Vagina (tissue), 2 donors: ENCODE results near the gene ADGRF1. TPM values are rescaled to one million over a fixed set of nuclear protein-coding genes. Genes with fewer than 3 reads are reported as not detected.

Experiments
- DNase-seq, 2 donors: peaks; one replicate each; pipeline ENCODE4 v3.0.0-alpha.2; 2017; ENCODE audit errors: extremely low spot score in 2 of 2
- H3K27ac ChIP-seq: fragments of 200-600 bp; sonication (generic); one replicate; pipeline ENCODE4 v1.5.1; 2019
- H3K27me3 ChIP-seq: fragments of 200-600 bp; sonication (generic); one replicate; pipeline ENCODE4 v1.5.1; 2019
- H3K36me3 ChIP-seq, 2 donors: fragments of 200-600 bp; sonication (generic); one replicate each; pipeline ENCODE4 v1.5.1; 2017 to 2019
- H3K4me1 ChIP-seq: fragments of 200-600 bp; sonication (generic); one replicate; pipeline ENCODE4 v1.5.1; 2019
- H3K4me3 ChIP-seq, 2 donors: fragments of 200-600 bp; sonication (generic); 1 replicate in 1 of 2; 2 replicates in 1 of 2; pipeline ENCODE4 v1.5.1; 2016 to 2019
- H3K9me3 ChIP-seq: fragments of 200-600 bp; sonication (generic); one replicate; pipeline ENCODE4 v1.5.1; 2019
- CTCF ChIP-seq, 3 experiments: fragments of 450-650 bp in 2 of 3; fragments of 200-600 bp in 1 of 3; sonication (generic) in 1 of 3; IDR thresholded peaks; one replicate each; pipeline ENCODE4 v1.5.1; 2017 to 2019; ENCODE audit warnings: antibody characterized with exemption in 3 of 3, mild to moderate bottlenecking in 2 of 3, moderate library complexity in 2 of 3
- POLR2A ChIP-seq, 2 donors: fragments of 450-650 bp; IDR thresholded peaks; one replicate each; pipeline ENCODE4 v1.6.1; 2017; ENCODE audit warnings: antibody characterized with exemption in 2 of 2, mild to moderate bottlenecking in 2 of 2, moderate library complexity in 2 of 2
- POLR2AphosphoS5 ChIP-seq, 2 donors: sonication (generic); formaldehyde crosslinking; IDR thresholded peaks; one replicate each; pipeline ENCODE4 v1.9.0; 2017; ENCODE audit warnings: antibody characterized with exemption in 2 of 2, mild to moderate bottlenecking in 2 of 2, low read depth in 1 of 2; ENCODE audit not compliant: insufficient read depth in 1 of 2
- intact Hi-C: fragments of 100-400 bp; cut with DNase I; formaldehyde crosslinking; loops from one replicate; pipeline ENCODE4 v1.15.1; 2023
- total RNA-seq: library from RNA; depleted of rRNA; stranded (reverse); fragments of >200 nt; gene quantifications from one replicate; pipeline ENCODE4 v1.2.3, GENCODE V29; 2016

Gene ADGRF1
- total RNA-seq, 1 donor from 2014 or later: 8.3 TPM

- no peak overlapping the region for H3K27ac ChIP-seq
- no peaks in the 10 kb centered on the region for H3K27me3 ChIP-seq
- H3K4me3 ChIP-seq: no peak overlapping the region
- H3K9me3 ChIP-seq: no peaks in the 10 kb centered on the region
- no peak for DNase-seq
- intact Hi-C loops: no loop called here
- H3K4me1 ChIP-seq: no peaks in the 10 kb centered on the region
- H3K36me3 ChIP-seq: no peaks in the 10 kb centered on the region
- TF ChIP-seq CTCF (IDR thresholded peaks at IDR 0.05): no peak
- no peak for TF ChIP-seq POLR2A (IDR thresholded peaks at IDR 0.05)
- no peak for TF ChIP-seq POLR2AphosphoS5 (IDR thresholded peaks at IDR 0.05; ENCODE audit: insufficient read depth in 1 of 2, low read depth in 1 of 2)
Observed at GRCh38 chr6:47041741-47042140, 391 bp downstream of the ADGRF1 start.

GRCh38 chr6:47034926-47035325 is 7.2 kb downstream of the ADGRF1 start:
- Histone ChIP-seq H3K4me1 (peaks cover 16% of the 10 kb centered on the region), H3K27ac (no peak overlapping the region), H3K36me3 (no peaks in the 10 kb centered on the region), H3K4me3 (no peak overlapping the region), H3K27me3 (no peaks in the 10 kb centered on the region), H3K9me3 (no peaks in the 10 kb centered on the region)
- no peak for DNase-seq
- TF ChIP-seq POLR2AphosphoS5 (IDR thresholded peaks at IDR 0.05; ENCODE audit: insufficient read depth in 1 of 2, low read depth in 1 of 2) (peak in 1 of 2 donors; percentile 74), CTCF (IDR thresholded peaks at IDR 0.05) (no peak), POLR2A (IDR thresholded peaks at IDR 0.05) (no peak)
- intact Hi-C loops: no loop called here

- Histone ChIP-seq H3K4me3 (no peak overlapping the region), H3K4me1 (peaks cover 16% of the 10 kb centered on the region), H3K27me3 (no peaks in the 10 kb centered on the region), H3K36me3 (no peaks in the 10 kb centered on the region), H3K27ac (no peak overlapping the region), H3K9me3 (no peaks in the 10 kb centered on the region)
- intact Hi-C loops: no loop called here
- TF ChIP-seq POLR2AphosphoS5 (IDR thresholded peaks at IDR 0.05; ENCODE audit: insufficient read depth in 1 of 2, low read depth in 1 of 2): no peak
- no peak for TF ChIP-seq POLR2A (IDR thresholded peaks at IDR 0.05)
- no peak for TF ChIP-seq CTCF (IDR thresholded peaks at IDR 0.05)
- no peak for DNase-seq
Observed at GRCh38 chr6:47034421-47034820, 7.7 kb downstream of the ADGRF1 start.

GRCh38 chr6:47032974-47033765 is 9.0 kb downstream of the ADGRF1 start:
- no peaks in the 10 kb centered on the region for H3K9me3 ChIP-seq
- intact Hi-C loops: no loop called here
- peaks cover 16% of the 10 kb centered on the region for H3K4me1 ChIP-seq
- no peak overlapping the region for H3K4me3 ChIP-seq
- H3K27me3 ChIP-seq: no peaks in the 10 kb centered on the region
- DNase-seq: no peak
- no peaks in the 10 kb centered on the region for H3K36me3 ChIP-seq
- TF ChIP-seq POLR2AphosphoS5 (IDR thresholded peaks at IDR 0.05; ENCODE audit: insufficient read depth in 1 of 2, low read depth in 1 of 2) (no peak), POLR2A (IDR thresholded peaks at IDR 0.05) (no peak), CTCF (IDR thresholded peaks at IDR 0.05) (no peak)
- no peak overlapping the region for H3K27ac ChIP-seq

GRCh38 chr6:47031656-47032055 is 10.5 kb downstream of the ADGRF1 start:
- TF ChIP-seq POLR2A (IDR thresholded peaks at IDR 0.05) (no peak), CTCF (IDR thresholded peaks at IDR 0.05) (no peak)
- H3K4me1 ChIP-seq: peaks cover 16% of the 10 kb centered on the region
- no peak overlapping the region for H3K27ac ChIP-seq
- intact Hi-C loops: no loop called here
- H3K27me3 ChIP-seq: no peaks in the 10 kb centered on the region
- DNase-seq: no peak
- H3K36me3 ChIP-seq: no peaks in the 10 kb centered on the region
- H3K4me3 ChIP-seq: no peak overlapping the region
- H3K9me3 ChIP-seq: no peaks in the 10 kb centered on the region
